Activated CD8-positive, alpha-beta T cell treated with anti-CD3 and anti-CD28 coated beads for 36 hours (primary cell): ENCODE results near the gene ARSB. TPM values are rescaled to one million over a fixed set of nuclear protein-coding genes. Genes with fewer than 3 reads are reported as not detected.

ENCODE experiments used
- ATAC-seq: fragments of 200-7000 bp; cut with Tn5 transposase; one replicate; pipeline ENCODE4 v1.10.0; 2021; ENCODE audit warnings: mild to moderate bottlenecking, moderate library complexity
- CTCF ChIA-PET: fragments of 350-600 bp; sonication (Branson Sonifier 250); formaldehyde crosslinking; loops from one replicate; lab custom pipeline; 2021; ENCODE audit warnings: antibody characterized with exemption; lab: Charles Lee
- POLR2A ChIA-PET: fragments of 350-600 bp; sonication (Branson Sonifier 250); formaldehyde crosslinking; loops from one replicate; lab custom pipeline; 2021; ENCODE audit warnings: antibody characterized with exemption; lab: Charles Lee
- DNase-seq: peaks from one replicate; pipeline ENCODE4 v3.0.0-alpha.2; 2020
- H3K27ac Mint-ChIP-seq: one replicate; pipeline ENCODE4 v1.8.0; 2021; ENCODE audit warnings: mild to moderate bottlenecking, mixed read lengths
- H3K27me3 Mint-ChIP-seq: one replicate; pipeline ENCODE4 v1.8.0; 2021; ENCODE audit warnings: mixed read lengths
- H3K36me3 Mint-ChIP-seq: one replicate; pipeline ENCODE4 v1.8.0; 2021; ENCODE audit warnings: low read depth, mixed read lengths
- H3K4me1 Mint-ChIP-seq: one replicate; pipeline ENCODE4 v1.8.0; 2021; ENCODE audit warnings: low read depth, mixed read lengths
- H3K4me3 Mint-ChIP-seq: one replicate; pipeline ENCODE4 v1.8.0; 2021; ENCODE audit warnings: mild to moderate bottlenecking, moderate library complexity, mixed read lengths
- H3K9me3 Mint-ChIP-seq: one replicate; pipeline ENCODE4 v1.8.0; 2021; ENCODE audit warnings: mixed read lengths
- intact Hi-C: fragments of 100-400 bp; cut with micrococcal nuclease; formaldehyde crosslinking; loops from one replicate; pipeline ENCODE4 v1.10.0; 2022
- total RNA-seq, 2 experiments: library from RNA; stranded (reverse); gene quantifications; one replicate each; pipeline ENCODE4 v1.2.3, GENCODE V29; 2021
- TF ChIP-seq, protein P1 (sequence below): fragments of 200-600 bp; IDR thresholded peaks from one replicate; pipeline ENCODE4 v1.8.0; 2022; ENCODE audit warnings: antibody characterized with exemption, mild to moderate bottlenecking

Gene ARSB
- total RNA-seq, 2 experiments from 2014 or later = 8.8 to 9.1 TPM

DNA sequence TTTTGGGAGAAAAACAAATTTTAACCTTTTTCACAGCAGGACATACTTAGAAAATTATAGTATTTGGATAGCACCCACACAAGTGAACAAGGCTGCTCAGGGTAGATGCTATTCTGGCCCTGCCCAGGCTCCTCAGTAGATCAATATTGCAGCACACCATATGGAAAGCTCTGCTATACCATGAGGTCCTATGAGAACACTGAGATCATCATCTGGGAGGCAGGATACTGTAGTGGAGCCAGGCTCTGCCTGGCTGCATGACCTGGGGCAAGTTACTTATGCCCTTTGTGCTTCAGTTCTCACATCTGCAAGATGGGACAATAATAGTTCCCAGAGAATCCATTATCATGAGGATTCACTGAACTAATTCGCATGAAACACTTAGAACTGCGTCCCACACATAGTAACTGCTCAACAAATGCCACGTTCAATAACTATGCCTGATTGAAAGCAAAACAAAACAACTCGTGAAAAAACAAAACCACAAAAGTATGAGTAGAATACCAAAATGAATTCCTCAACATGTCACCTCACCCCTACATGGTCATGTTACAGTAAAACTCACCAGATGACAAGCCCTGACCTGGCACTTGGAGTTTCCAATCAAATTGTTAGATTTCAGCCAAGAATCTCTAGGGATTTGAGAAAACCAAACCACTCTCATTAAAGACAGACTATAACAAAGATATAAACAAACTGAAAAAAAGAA is 31.9 kb downstream of the ARSB start:
- Mint-ChIP-seq H3K27me3 (no peaks in the 10 kb centered on the region), H3K4me1 (peaks cover 6% of the 10 kb centered on the region), H3K9me3 (no peaks in the 10 kb centered on the region), H3K36me3 (peaks cover 11% of the 10 kb centered on the region), H3K27ac (no peak overlapping the region), H3K4me3 (no peak overlapping the region)
- DNase-seq (no peak), ATAC-seq (peak; percentile 67)
- intact Hi-C loops = no loop called here
- TF ChIP-seq, protein P1, sequence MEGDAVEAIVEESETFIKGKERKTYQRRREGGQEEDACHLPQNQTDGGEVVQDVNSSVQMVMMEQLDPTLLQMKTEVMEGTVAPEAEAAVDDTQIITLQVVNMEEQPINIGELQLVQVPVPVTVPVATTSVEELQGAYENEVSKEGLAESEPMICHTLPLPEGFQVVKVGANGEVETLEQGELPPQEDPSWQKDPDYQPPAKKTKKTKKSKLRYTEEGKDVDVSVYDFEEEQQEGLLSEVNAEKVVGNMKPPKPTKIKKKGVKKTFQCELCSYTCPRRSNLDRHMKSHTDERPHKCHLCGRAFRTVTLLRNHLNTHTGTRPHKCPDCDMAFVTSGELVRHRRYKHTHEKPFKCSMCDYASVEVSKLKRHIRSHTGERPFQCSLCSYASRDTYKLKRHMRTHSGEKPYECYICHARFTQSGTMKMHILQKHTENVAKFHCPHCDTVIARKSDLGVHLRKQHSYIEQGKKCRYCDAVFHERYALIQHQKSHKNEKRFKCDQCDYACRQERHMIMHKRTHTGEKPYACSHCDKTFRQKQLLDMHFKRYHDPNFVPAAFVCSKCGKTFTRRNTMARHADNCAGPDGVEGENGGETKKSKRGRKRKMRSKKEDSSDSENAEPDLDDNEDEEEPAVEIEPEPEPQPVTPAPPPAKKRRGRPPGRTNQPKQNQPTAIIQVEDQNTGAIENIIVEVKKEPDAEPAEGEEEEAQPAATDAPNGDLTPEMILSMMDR = no peak
- ChIA-PET POLR2A (no interaction called here), CTCF (no interaction called here)

DNA sequence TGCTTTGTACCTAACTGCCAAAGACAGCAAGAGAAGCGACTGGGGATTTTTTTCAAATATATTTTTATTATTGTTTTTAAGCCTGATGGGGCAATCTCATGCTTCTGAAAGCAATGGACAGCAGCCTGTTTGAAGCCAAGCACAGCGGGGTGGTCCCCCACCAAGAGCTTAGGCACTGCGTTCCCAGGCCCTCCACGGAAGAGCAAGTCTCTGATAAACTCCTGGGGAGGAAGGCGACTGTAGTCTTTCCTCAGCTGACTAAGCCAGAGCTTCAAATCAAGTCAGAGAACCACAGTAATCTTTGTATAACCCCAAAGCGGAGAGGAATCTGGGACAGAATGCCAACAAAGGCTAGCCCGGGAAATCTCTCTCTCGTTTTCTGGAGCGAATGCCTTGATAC is 54.4 kb downstream of the ARSB start:
- ATAC-seq (no peak), DNase-seq (no peak)
- Mint-ChIP-seq H3K9me3 (no peaks in the 10 kb centered on the region), H3K4me1 (no peaks in the 10 kb centered on the region), H3K27ac (no peak overlapping the region), H3K4me3 (no peak overlapping the region), H3K36me3 (no peaks in the 10 kb centered on the region), H3K27me3 (no peaks in the 10 kb centered on the region)
- POLR2A ChIA-PET = interaction anchor here (0.7 kb wide), 1 partner anchor 20 kb away, joined by 3 read pairs; no protein-coding TSS in a partner anchor
- intact Hi-C loops = no loop called here
- TF ChIP-seq, protein P1 = no peak
- CTCF ChIA-PET = no interaction called here

DNA sequence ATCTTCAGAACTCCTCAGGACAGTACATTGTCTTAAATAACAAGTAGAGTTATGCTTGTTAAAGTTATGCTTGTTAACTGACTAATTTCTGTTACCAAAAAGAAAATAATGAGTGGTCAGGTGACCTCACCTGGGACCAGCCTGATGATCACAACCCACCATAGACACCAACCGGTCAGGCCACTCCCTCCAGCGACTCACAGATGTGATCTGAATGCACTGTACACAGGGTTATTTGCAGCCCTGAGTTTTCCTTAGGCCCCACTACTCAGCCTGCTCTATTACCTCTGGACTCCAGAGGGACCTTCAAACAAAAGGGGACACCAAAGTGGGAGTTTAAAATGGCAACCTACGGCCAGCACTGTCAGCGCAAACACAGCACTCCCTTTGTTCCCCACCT is 55.3 kb downstream of the ARSB start:
- Mint-ChIP-seq H3K4me1 (no peaks in the 10 kb centered on the region), H3K9me3 (no peaks in the 10 kb centered on the region), H3K27me3 (no peaks in the 10 kb centered on the region), H3K27ac (no peak overlapping the region), H3K4me3 (no peak overlapping the region), H3K36me3 (no peaks in the 10 kb centered on the region)
- intact Hi-C loops = no loop called here
- DNase-seq (no peak), ATAC-seq (no peak)
- CTCF ChIA-PET = no interaction called here
- POLR2A ChIA-PET = no interaction called here
- TF ChIP-seq, protein P1 = no peak

DNA sequence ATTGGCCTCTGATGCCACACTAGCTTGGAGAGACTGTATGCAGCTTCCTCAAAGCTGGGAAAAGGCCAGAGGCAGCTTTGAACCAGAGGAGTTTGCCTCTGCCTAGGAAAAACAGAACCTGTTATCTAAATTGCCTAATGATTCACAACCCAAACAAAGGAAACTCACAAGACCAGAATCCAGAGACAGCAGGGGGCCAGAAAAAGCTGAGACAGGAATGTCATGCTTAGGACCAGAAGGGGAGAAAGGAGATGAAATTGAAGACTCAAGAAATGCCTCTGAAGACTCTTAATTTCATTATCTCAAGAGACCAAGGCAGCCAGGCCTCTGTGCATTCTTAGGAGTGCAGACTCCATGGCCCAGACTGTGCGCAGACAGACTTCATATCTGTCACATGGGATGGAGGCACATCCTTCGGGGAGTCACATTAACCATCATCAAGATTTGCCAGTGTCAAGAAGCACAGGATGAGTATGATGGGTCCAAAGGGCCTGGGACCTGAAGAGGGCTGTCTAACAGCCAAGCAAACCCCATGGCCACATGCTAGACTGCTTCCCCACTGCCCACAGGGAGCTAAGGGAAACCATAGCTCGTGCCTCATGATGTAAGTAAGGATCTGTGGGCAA is 57.3 kb downstream of the ARSB start:
- POLR2A ChIA-PET = no interaction called here

DNA sequence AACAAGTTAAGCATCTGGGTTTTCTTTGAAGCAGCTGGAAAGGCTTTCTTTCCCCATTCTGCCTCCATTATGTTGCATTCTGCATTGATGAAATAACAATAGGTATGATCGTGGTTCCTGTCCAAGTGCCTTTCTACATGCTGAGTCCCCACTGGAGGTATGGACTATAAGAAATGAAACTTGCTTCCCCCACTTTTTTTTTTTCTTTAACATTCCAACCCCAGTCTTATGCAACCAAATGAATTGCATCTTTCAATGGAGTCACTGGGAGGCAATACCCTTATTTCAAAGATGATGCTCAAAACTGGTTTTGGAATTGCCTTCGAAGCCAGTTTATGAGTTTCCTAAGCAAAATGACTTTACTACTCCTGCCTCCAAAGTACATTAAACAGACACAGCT is 58.9 kb downstream of the ARSB start:
- H3K27me3 Mint-ChIP-seq = no peaks in the 10 kb centered on the region
- no peaks in the 10 kb centered on the region for H3K4me1 Mint-ChIP-seq
- no peak overlapping the region for H3K4me3 Mint-ChIP-seq
- intact Hi-C loops = no loop called here
- ATAC-seq (no peak), DNase-seq (no peak)
- no peaks in the 10 kb centered on the region for H3K36me3 Mint-ChIP-seq
- H3K27ac Mint-ChIP-seq = no peak overlapping the region
- TF ChIP-seq, protein P1 = no peak
- CTCF ChIA-PET = no interaction called here
- POLR2A ChIA-PET = no interaction called here
- no peaks in the 10 kb centered on the region for H3K9me3 Mint-ChIP-seq

More for the DNA sequence above, 57.3 kb downstream of the ARSB start:
- no peak overlapping the region for H3K27ac Mint-ChIP-seq
- DNase-seq (no peak), ATAC-seq (no peak)
- TF ChIP-seq, protein P1 = no peak
- H3K9me3 Mint-ChIP-seq = no peaks in the 10 kb centered on the region
- intact Hi-C loops = no loop called here
- H3K36me3 Mint-ChIP-seq = no peaks in the 10 kb centered on the region
- no peaks in the 10 kb centered on the region for H3K27me3 Mint-ChIP-seq
- H3K4me1 Mint-ChIP-seq = no peaks in the 10 kb centered on the region
- CTCF ChIA-PET = no interaction called here
- H3K4me3 Mint-ChIP-seq = no peak overlapping the region
